Embryonic facial prominence (tissue), 1 donor: ENCODE results near the gene ZBTB4.

Experiments used
- DNase-seq: peaks from one replicate; pipeline ENCODE4 v3.0.0-alpha.2; 2016; ENCODE audit errors: extremely low spot score

ZBTB4 gene

GRCh38 chr17:7479213-7480088 is at the start of gene ZBTB4:
Gene ZBTB4 (minus strand): TSS chr17:7479631. CDS start chr17:7466801, 12,830 bp downstream.
- DNase-seq: no peak

DNA sequence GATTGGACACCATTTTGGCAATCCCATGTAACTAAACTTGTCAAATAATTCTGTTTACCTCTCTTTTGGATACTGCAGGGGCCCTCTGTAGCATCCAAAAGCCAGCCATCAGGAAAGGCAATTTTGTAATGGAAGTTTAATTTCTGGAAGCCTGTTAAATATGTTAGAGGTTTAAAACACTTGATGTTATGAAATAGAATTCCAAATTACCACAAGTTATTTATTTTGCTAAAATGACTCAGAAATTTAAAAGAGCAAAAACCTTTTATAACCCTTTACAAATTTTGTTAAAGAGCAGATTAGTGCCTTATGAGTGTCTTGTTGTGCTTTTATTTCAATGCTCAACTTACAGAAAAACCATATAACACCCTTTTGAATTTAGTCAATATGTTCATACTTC is 49.4 kb upstream of the ZBTB4 start:
- no peak for DNase-seq

GRCh38 chr17:7523033-7523432 is 43.6 kb upstream of the ZBTB4 start:
- DNase-seq: no peak

GRCh38 chr17:7515911-7516610 is 36.6 kb upstream of the ZBTB4 start:
- DNase-seq: no peak

- DNase-seq: no peak
Measured at GRCh38 chr17:7513850-7514419, 34.5 kb upstream of the ZBTB4 start.

DNA sequence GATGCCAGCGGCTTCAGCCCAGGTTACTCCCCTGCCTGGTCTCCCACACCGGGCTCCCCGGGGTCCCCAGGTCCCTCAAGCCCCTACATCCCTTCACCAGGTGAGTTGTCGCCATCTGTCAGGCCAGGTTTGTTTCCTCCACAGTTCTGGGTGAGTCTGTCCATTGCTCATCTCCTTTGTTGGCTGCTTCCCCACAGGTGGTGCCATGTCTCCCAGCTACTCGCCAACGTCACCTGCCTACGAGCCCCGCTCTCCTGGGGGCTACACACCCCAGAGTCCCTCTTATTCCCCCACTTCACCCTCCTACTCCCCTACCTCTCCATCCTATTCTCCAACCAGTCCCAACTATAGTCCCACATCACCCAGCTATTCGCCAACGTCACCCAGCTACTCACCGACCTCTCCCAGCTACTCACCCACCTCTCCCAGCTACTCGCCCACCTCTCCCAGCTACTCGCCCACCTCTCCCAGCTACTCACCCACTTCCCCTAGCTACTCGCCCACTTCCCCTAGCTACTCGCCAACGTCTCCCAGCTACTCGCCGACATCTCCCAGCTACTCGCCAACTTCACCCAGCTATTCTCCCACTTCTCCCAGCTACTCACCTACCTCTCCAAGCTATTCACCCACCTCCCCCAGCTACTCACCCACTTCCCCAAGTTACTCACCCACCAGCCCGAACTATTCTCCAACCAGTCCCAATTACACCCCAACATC is 33.6 kb upstream of the ZBTB4 start:
- DNase-seq: no peak

DNA sequence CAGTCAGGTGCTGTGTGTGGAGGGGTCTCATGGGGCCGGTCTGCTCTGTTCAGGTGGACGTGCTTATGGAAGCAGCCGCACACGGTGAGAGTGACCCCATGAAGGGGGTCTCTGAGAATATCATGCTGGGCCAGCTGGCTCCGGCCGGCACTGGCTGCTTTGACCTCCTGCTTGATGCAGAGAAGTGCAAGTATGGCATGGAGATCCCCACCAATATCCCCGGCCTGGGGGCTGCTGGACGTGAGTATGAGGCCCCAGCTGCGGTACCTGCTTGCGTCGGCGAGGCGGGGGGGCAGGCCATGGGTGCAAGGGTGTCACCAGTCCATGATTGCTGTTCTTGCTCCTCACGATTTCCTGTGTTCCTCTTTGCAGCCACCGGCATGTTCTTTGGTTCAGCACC is 32.7 kb upstream of the ZBTB4 start:
- no peak for DNase-seq

DNA sequence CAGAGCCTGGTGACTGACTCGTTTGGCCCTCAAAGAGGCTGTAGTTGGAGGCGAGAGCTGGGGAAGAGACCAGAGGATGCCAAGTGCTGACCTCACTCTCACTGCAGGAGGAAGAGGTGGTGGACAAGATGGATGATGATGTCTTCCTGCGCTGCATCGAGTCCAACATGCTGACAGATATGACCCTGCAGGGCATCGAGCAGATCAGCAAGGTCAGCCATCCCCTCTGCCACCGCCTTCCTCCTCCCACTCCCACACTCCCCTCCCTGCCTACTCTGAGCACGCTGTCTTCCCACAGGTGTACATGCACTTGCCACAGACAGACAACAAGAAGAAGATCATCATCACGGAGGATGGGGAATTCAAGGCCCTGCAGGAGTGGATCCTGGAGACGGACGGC is 31.7 kb upstream of the ZBTB4 start:
- DNase-seq: no peak

DNA sequence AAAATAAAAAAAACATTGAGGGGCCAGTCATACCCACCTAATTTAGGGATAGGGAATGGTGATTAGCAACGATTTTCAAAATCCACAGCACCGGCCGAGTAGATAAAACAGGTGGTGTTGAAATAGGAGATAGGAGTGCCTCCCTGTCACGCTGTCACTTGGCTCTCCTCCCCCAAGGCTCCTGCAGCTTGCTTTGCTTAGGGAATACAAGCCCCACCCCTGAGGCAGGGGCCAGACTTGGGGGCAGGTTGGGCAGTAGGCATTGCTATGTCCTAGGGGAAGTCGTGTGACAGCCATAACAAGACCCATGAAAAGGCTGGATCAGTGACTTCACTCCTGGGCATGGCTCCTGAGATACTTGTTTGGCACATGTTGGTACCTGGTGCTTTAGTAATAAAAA is 30.5 kb upstream of the ZBTB4 start:
- no peak for DNase-seq

DNA sequence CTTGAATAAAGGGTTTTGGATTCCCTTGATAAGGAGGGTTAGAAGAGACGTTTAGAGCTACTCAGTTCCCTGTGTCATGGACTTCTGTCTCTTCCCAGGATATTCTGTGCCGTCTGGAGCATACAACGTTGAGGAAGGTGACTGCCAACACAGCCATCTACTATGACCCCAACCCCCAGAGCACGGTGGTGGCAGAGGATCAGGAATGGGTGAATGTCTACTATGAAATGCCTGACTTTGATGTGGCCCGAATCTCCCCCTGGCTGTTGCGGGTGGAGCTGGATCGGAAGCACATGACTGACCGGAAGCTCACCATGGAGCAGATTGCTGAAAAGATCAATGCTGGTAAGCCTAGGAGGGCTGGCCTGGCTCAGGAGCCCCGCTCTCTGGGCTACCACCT is 29.4 kb upstream of the ZBTB4 start:
- DNase-seq: no peak

DNA sequence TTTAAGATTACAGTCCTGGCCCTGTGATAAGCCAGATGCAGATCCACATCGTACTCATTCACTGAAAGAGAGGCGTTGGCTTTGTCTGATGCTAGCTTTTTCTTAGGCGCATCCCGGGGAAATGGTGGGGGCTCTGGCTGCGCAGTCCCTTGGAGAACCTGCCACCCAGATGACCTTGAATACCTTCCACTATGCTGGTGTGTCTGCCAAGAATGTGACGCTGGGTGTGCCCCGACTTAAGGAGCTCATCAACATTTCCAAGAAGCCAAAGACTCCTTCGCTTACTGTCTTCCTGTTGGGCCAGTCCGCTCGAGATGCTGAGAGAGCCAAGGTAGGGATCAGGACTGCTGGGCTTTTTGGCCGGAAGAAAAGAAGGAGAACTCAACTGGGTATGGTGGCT is 28.7 kb upstream of the ZBTB4 start:
- DNase-seq: no peak

DNA sequence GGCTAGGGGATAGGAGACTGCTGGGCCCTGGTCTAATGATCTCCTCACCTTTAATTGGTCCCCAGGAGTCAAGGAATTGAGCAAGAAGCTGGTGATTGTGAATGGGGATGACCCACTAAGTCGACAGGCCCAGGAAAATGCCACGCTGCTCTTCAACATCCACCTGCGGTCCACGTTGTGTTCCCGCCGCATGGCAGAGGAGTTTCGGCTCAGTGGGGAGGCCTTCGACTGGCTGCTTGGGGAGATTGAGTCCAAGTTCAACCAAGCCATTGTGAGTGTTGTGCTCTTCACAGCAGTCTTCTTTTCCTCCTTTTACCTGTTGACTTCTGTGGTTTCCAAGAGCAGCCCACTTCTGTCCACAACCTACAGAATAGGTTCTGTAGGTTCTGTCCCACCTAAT is 24.1 kb upstream of the ZBTB4 start:
- no peak for DNase-seq

- no peak for DNase-seq
Measured at GRCh38 chr17:7502987-7503386, 23.6 kb upstream of the ZBTB4 start.

DNA sequence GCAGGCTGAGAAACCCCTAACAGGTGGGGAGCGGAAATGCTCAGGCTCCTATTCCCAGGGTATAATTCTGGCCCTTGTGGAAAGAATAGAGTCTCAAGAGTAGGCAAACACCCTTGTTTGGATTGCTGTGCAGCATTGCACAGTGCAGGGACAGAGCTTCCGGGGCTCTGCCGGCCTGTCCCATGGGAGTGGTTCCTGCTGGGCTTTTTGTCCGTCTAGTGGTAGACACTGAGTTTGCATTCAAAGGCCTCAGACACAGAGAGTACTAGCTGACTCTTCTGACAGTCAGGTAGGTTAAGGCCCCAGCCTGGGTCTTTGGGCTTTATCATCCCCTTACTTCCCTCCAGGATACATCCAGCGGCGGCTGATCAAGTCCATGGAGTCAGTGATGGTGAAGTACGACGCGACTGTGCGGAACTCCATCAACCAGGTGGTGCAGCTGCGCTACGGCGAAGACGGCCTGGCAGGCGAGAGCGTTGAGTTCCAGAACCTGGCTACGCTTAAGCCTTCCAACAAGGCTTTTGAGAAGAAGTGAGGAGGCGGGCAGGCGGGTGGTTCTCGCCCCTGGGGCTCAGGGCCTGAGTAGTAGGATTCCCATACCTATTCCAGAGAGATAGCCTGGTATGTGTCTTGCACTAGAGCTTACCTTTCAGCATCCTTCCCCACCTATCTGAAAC is 22.9 kb upstream of the ZBTB4 start:
- no peak for DNase-seq

DNA sequence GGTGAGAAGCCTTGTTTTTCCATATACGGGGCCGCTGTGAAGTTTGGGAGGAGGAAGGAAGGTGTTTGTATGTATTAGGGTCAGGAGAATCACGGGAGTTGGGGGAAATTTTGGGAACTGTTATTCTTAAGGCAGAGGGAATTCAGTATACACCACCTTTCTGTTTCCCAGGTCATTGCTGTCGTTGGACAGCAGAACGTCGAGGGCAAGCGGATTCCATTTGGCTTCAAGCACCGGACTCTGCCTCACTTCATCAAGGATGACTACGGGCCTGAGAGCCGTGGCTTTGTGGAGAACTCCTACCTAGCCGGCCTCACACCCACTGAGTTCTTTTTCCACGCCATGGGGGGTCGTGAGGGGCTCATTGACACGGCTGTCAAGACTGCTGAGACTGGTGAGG is 22.3 kb upstream of the ZBTB4 start:
- no peak for DNase-seq

- no peak for DNase-seq
Measured at GRCh38 chr17:7499161-7499560, 19.7 kb upstream of the ZBTB4 start.

DNA sequence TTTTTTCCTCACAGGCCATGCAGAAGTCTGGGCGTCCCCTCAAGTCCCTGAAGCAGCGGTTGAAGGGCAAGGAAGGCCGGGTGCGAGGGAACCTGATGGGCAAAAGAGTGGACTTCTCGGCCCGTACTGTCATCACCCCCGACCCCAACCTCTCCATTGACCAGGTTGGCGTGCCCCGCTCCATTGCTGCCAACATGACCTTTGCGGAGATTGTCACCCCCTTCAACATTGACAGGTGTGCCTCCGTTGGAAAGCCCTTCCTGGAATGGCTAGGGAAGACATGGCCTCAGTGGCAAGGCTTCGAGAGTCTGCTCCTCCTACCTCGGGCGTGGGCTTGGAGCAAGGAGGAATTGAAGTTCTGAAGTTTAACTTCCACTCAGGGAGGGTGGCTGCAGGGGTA is 18.2 kb upstream of the ZBTB4 start:
- no peak for DNase-seq

DNA sequence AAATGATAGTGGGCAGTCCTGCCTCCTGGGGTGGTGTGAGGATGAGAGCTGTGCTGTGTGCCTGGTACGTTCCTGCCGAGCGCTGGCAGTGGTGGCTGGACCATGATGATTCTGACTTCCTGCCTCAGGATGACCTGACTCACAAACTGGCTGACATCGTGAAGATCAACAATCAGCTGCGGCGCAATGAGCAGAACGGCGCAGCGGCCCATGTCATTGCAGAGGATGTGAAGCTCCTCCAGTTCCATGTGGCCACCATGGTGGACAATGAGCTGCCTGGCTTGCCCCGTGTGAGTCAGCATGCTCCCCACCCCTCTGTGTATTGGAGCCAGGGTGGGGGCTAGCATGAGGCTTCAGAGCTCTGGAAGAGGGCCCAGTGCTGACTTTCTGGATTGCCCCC is 17.8 kb upstream of the ZBTB4 start:
- DNase-seq: no peak

DNA sequence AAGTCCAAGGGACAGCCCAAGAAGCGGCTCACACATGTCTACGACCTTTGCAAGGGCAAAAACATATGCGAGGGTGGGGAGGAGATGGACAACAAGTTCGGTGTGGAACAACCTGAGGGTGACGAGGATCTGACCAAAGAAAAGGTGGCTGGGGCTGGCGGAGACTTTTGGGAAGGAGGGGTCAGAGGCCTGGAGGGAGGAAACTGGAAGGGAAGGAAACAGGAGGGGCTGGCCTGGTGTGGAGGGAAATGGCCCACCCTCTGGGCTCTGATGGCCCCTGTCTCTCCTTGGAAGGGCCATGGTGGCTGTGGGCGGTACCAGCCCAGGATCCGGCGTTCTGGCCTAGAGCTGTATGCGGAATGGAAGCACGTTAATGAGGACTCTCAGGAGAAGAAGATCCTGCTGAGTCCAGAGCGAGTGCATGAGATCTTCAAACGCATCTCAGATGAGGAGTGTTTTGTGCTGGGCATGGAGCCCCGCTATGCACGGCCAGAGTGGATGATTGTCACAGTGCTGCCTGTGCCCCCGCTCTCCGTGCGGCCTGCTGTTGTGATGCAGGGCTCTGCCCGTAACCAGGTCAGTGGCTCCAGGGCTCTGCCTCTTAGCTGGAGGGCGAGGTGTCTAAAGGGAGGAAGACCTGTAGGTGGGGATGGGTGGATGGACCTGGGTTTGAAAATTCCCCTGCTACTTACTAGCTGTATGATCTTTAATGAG is 17.2 kb upstream of the ZBTB4 start:
- no peak for DNase-seq

GRCh38 chr17:7495906-7496434 is 16.5 kb upstream of the ZBTB4 start:
- no peak for DNase-seq

- no peak for DNase-seq
Measured at GRCh38 chr17:7493941-7494340, 14.5 kb upstream of the ZBTB4 start.
